ENCODE data around the gene BDNF. TPM values are rescaled to one million over a fixed set of nuclear protein-coding genes. Genes with fewer than 3 reads are reported as not detected.

Gene BDNF
- total and polyA plus RNA-seq, 2 donors (not counting 1 experiment from before 2014, with no cell fraction given): not detected

- Histone ChIP-seq H2AFZ (ENCODE audit: insufficient read depth, low read depth, low read length, poor library complexity, severe bottlenecking) (no peak overlapping the region), H3K27me3 (replicated peaks in 1 of 4; ENCODE audit: control extremely low read depth in 1 of 4, control insufficient read depth in 3 of 4, insufficient read depth in 4 of 4, low read length in 3 of 4) (no peaks in the 10 kb centered on the region), H3K9me3 (ENCODE audit: control extremely low read depth in 1 of 3, control insufficient read depth in 2 of 3, insufficient read depth in 1 of 3, low read length in 2 of 3) (no peaks in the 10 kb centered on the region), H3K4me1 (ENCODE audit: control insufficient read depth in 2 of 2, insufficient read depth in 2 of 2, low read length in 2 of 2) (no peaks in the 10 kb centered on the region), H3K36me3 (replicated peaks in 1 of 2; ENCODE audit: control extremely low read depth in 1 of 2, control insufficient read depth in 1 of 2, extremely low read depth in 1 of 2, insufficient read depth in 2 of 2, low read length in 1 of 2) (no peaks in the 10 kb centered on the region), H3K4me3 (ENCODE audit: control extremely low read depth in 1 of 5, extremely low read depth in 1 of 5, insufficient read depth in 1 of 5, low read depth in 2 of 5, low read length in 4 of 5) (no peak overlapping the region), H3K27ac (ENCODE audit: low read length in 2 of 2) (no peak overlapping the region), H4K20me1 (ENCODE audit: control insufficient read depth, insufficient read depth, low read length, poor library complexity, severe bottlenecking) (no peaks in the 10 kb centered on the region), H3K4me2 (replicated peaks; ENCODE audit: low read depth, low read length, poor library complexity, severe bottlenecking) (no peak overlapping the region), H3K9ac (ENCODE audit: low read length) (no peak overlapping the region), H3K79me2 (ENCODE audit: control insufficient read depth, insufficient read depth, low read length) (no peaks in the 10 kb centered on the region)
- no peak overlapping the region for H3K4me3 Mint-ChIP-seq
- intact Hi-C loops (cut with micrococcal nuclease): no loop called here
- ATAC-seq (ENCODE audit: low read depth) (no peak), DNase-seq (no peak)
- TF ChIP-seq, protein P1, sequence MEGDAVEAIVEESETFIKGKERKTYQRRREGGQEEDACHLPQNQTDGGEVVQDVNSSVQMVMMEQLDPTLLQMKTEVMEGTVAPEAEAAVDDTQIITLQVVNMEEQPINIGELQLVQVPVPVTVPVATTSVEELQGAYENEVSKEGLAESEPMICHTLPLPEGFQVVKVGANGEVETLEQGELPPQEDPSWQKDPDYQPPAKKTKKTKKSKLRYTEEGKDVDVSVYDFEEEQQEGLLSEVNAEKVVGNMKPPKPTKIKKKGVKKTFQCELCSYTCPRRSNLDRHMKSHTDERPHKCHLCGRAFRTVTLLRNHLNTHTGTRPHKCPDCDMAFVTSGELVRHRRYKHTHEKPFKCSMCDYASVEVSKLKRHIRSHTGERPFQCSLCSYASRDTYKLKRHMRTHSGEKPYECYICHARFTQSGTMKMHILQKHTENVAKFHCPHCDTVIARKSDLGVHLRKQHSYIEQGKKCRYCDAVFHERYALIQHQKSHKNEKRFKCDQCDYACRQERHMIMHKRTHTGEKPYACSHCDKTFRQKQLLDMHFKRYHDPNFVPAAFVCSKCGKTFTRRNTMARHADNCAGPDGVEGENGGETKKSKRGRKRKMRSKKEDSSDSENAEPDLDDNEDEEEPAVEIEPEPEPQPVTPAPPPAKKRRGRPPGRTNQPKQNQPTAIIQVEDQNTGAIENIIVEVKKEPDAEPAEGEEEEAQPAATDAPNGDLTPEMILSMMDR (IDR thresholded peaks at IDR 0.05): no peak
- TF ChIP-seq EZH2 (IDR thresholded peaks at IDR 0.05; ENCODE audit: borderline replicate concordance, insufficient read depth, low read depth, low read length, poor library complexity, severe bottlenecking): no peak
- H3K27me3 Mint-ChIP-seq: no peaks in the 10 kb centered on the region
- ChIA-PET POLR2A (no interaction called here), CTCF (no interaction called here)
- H3K4me1 Mint-ChIP-seq: peaks cover 8% of the 10 kb centered on the region
- H3K9me3 Mint-ChIP-seq (ENCODE audit: insufficient read depth): no peaks in the 10 kb centered on the region
- no peak overlapping the region for H3K27ac Mint-ChIP-seq
- WGBS (ENCODE audit: insufficient coverage): no CpG with 5 or more reads among the region's 4 CpGs
Measured at GRCh38 chr11:27626938-27627586, 73.2 kb downstream of the BDNF start.

- no peak for TF ChIP-seq EZH2 (IDR thresholded peaks at IDR 0.05; ENCODE audit: borderline replicate concordance, insufficient read depth, low read depth, low read length, poor library complexity, severe bottlenecking)
- TF ChIP-seq, protein P1 (IDR thresholded peaks at IDR 0.05): no peak
- no peaks in the 10 kb centered on the region for H3K9me3 Mint-ChIP-seq (ENCODE audit: insufficient read depth)
- DNase-seq (no peak), ATAC-seq (ENCODE audit: low read depth) (no peak)
- Histone ChIP-seq H3K9me3 (ENCODE audit: control extremely low read depth in 1 of 3, control insufficient read depth in 2 of 3, insufficient read depth in 1 of 3, low read length in 2 of 3) (no peaks in the 10 kb centered on the region), H3K36me3 (replicated peaks in 1 of 2; ENCODE audit: control extremely low read depth in 1 of 2, control insufficient read depth in 1 of 2, extremely low read depth in 1 of 2, insufficient read depth in 2 of 2, low read length in 1 of 2) (no peaks in the 10 kb centered on the region), H4K20me1 (ENCODE audit: control insufficient read depth, insufficient read depth, low read length, poor library complexity, severe bottlenecking) (no peaks in the 10 kb centered on the region), H3K9ac (ENCODE audit: low read length) (no peak overlapping the region), H3K27ac (ENCODE audit: low read length in 2 of 2) (no peak overlapping the region), H2AFZ (ENCODE audit: insufficient read depth, low read depth, low read length, poor library complexity, severe bottlenecking) (no peak overlapping the region), H3K79me2 (ENCODE audit: control insufficient read depth, insufficient read depth, low read length) (no peaks in the 10 kb centered on the region), H3K4me3 (ENCODE audit: control extremely low read depth in 1 of 5, extremely low read depth in 1 of 5, insufficient read depth in 1 of 5, low read depth in 2 of 5, low read length in 4 of 5) (no peak overlapping the region), H3K27me3 (replicated peaks in 1 of 4; ENCODE audit: control extremely low read depth in 1 of 4, control insufficient read depth in 3 of 4, insufficient read depth in 4 of 4, low read length in 3 of 4) (no peaks in the 10 kb centered on the region), H3K4me2 (replicated peaks; ENCODE audit: low read depth, low read length, poor library complexity, severe bottlenecking) (no peak overlapping the region), H3K4me1 (ENCODE audit: control insufficient read depth in 2 of 2, insufficient read depth in 2 of 2, low read length in 2 of 2) (no peaks in the 10 kb centered on the region)
- intact Hi-C loops (cut with micrococcal nuclease): no loop called here
- POLR2A ChIA-PET: no interaction called here
- H3K4me3 Mint-ChIP-seq: no peak overlapping the region
- WGBS (ENCODE audit: insufficient coverage): no CpG with 5 or more reads among the region's 4 CpGs
- peaks cover 8% of the 10 kb centered on the region for H3K4me1 Mint-ChIP-seq
- CTCF ChIA-PET: no interaction called here
- H3K27me3 Mint-ChIP-seq: no peaks in the 10 kb centered on the region
- H3K27ac Mint-ChIP-seq: no peak overlapping the region
Measured at GRCh38 chr11:27626269-27626937, 73.9 kb downstream of the BDNF start.

All from B cell (primary cell).